H9 (cell line): ENCODE results near the gene SLC34A1. TPM values are rescaled to one million over a fixed set of nuclear protein-coding genes. Genes with fewer than 3 reads are reported as not detected.

Source experiments
- DNase-seq: peaks from one replicate; pipeline ENCODE4 v3.0.0-alpha.2; 2017
- H2AFZ ChIP-seq: one replicate; pipeline ENCODE4 v1.6.1; 2013; ENCODE audit warnings: mild to moderate bottlenecking, low read length, control low read depth, moderate library complexity
- H2AK5ac ChIP-seq: 2 replicates; pipeline ENCODE4 v1.6.1; 2013; ENCODE audit warnings: low read length, control low read depth, mixed read lengths; ENCODE audit not compliant: insufficient read length
- H2BK120ac ChIP-seq: one replicate; pipeline ENCODE4 v1.6.1; 2013; ENCODE audit warnings: low read depth, mild to moderate bottlenecking, low read length, control low read depth, inconsistent platforms; ENCODE audit not compliant: poor library complexity, severe bottlenecking
- H2BK12ac ChIP-seq: 2 replicates; pipeline ENCODE4 v1.6.1; 2013; ENCODE audit warnings: low read length, control low read depth, mixed read lengths, low read depth; ENCODE audit not compliant: insufficient read length
- H2BK15ac ChIP-seq: 2 replicates; pipeline ENCODE4 v1.6.1; 2013; ENCODE audit warnings: low read depth, low read length, control low read depth
- H2BK20ac ChIP-seq: one replicate; pipeline ENCODE4 v1.6.1; 2013; ENCODE audit warnings: low read depth, mild to moderate bottlenecking, low read length, control low read depth, inconsistent platforms; ENCODE audit not compliant: poor library complexity, severe bottlenecking
- H2BK5ac ChIP-seq: 2 replicates; pipeline ENCODE4 v1.6.1; 2013; ENCODE audit warnings: low read length, control low read depth, mixed read lengths; ENCODE audit not compliant: insufficient read length
- H3K14ac ChIP-seq: 2 replicates; pipeline ENCODE4 v1.6.1; 2013; ENCODE audit warnings: low read length, control low read depth; ENCODE audit not compliant: insufficient read depth
- H3K18ac ChIP-seq: 2 replicates; pipeline ENCODE4 v1.6.1; 2013; ENCODE audit warnings: low read depth, mild to moderate bottlenecking, mixed read lengths, low read length, control low read depth; ENCODE audit not compliant: insufficient read length
- H3K23ac ChIP-seq: 2 replicates; pipeline ENCODE4 v1.6.1; 2013; ENCODE audit warnings: low read length, control low read depth, mixed read lengths, low read depth; ENCODE audit not compliant: insufficient read length
- H3K23me2 ChIP-seq: 2 replicates; pipeline ENCODE4 v1.6.1; 2013; ENCODE audit warnings: low read depth, mild to moderate bottlenecking, mixed read lengths, low read length, control low read depth; ENCODE audit not compliant: insufficient read length, poor library complexity, severe bottlenecking
- H3K27ac ChIP-seq: 2 replicates; pipeline ENCODE4 v1.5.1; 2013; ENCODE audit warnings: low read length, control low read depth, mixed read lengths, low read depth; ENCODE audit not compliant: insufficient read length
- H3K27me3 ChIP-seq: 2 replicates; pipeline ENCODE4 v1.6.1; 2013; ENCODE audit warnings: low read length, control low read depth, inconsistent platforms; ENCODE audit not compliant: insufficient read depth
- H3K4ac ChIP-seq: 2 replicates; pipeline ENCODE4 v1.6.1; 2013; ENCODE audit warnings: low read depth, mild to moderate bottlenecking, control low read depth, inconsistent platforms, low read length, moderate library complexity
- H3K4me1 ChIP-seq: 2 replicates; pipeline ENCODE4 v1.6.1; 2013; ENCODE audit warnings: low read length, control low read depth, inconsistent platforms; ENCODE audit not compliant: insufficient read depth
- H3K4me2 ChIP-seq: 2 replicates; pipeline ENCODE4 v1.6.1; 2013; ENCODE audit warnings: low read length, control low read depth, mixed read lengths; ENCODE audit not compliant: insufficient read length, insufficient read depth
- H3K56ac ChIP-seq: 2 replicates; pipeline ENCODE4 v1.6.1; 2013; ENCODE audit warnings: low read depth, mild to moderate bottlenecking, mixed read lengths, low read length, control low read depth; ENCODE audit not compliant: insufficient read length
- H3K79me1 ChIP-seq: 2 replicates; pipeline ENCODE4 v1.6.1; 2013; ENCODE audit warnings: low read depth, mild to moderate bottlenecking, moderate library complexity, low read length, control low read depth, inconsistent platforms; ENCODE audit not compliant: insufficient read depth, poor library complexity, severe bottlenecking
- H3K79me2 ChIP-seq: 2 replicates; pipeline ENCODE4 v1.6.1; 2013; ENCODE audit warnings: low read length, control low read depth, inconsistent platforms; ENCODE audit not compliant: insufficient read depth
- H3K9ac ChIP-seq: 2 replicates; pipeline ENCODE4 v1.6.1; 2013; ENCODE audit warnings: low read length, control low read depth, mixed read lengths; ENCODE audit not compliant: insufficient read length; ENCODE audit errors: extremely low read depth
- H3K9me3 ChIP-seq: one replicate; pipeline ENCODE4 v1.6.1; 2013; ENCODE audit warnings: low read depth, low read length, inconsistent platforms; ENCODE audit not compliant: control insufficient read depth
- H3T11ph ChIP-seq: one replicate; pipeline ENCODE4 v1.6.1; 2013; ENCODE audit warnings: mild to moderate bottlenecking, low read length, control low read depth, inconsistent platforms
- H4K20me1 ChIP-seq: one replicate; pipeline ENCODE4 v1.6.1; 2013; ENCODE audit not compliant: control insufficient read depth, insufficient read length, insufficient read depth
- H4K5ac ChIP-seq: 2 replicates; pipeline ENCODE4 v1.6.1; 2013; ENCODE audit warnings: low read depth, mild to moderate bottlenecking, mixed read lengths, low read length, control low read depth; ENCODE audit not compliant: insufficient read length
- H4K8ac ChIP-seq: replicated peaks from 2 replicates; pipeline ENCODE4 v1.6.1; 2013; ENCODE audit warnings: low read length, control low read depth, mixed read lengths, low read depth; ENCODE audit not compliant: insufficient read length
- H4K91ac ChIP-seq: 2 replicates; pipeline ENCODE4 v1.6.1; 2013; ENCODE audit warnings: low read depth, mild to moderate bottlenecking, moderate library complexity, mixed read lengths, low read length, control low read depth; ENCODE audit not compliant: insufficient read length
- H3K27ac Mint-ChIP-seq, 3 experiments: 2 replicates in 2 of 3; 3 replicates in 1 of 3; pipeline ENCODE4 v1.8.0; 2020 to 2021; ENCODE audit warnings: mixed read lengths in 3 of 3, mild to moderate bottlenecking in 1 of 3, moderate library complexity in 1 of 3
- H3K27me3 Mint-ChIP-seq: 2 replicates; pipeline ENCODE4 v1.8.0; 2021; ENCODE audit warnings: low read depth, mild to moderate bottlenecking, moderate library complexity, mixed read lengths
- H3K36me3 Mint-ChIP-seq, 3 experiments: 2 replicates in 2 of 3; 3 replicates in 1 of 3; pipeline ENCODE4 v1.8.0; 2020 to 2021; ENCODE audit warnings: low read depth in 3 of 3, mixed read lengths in 3 of 3; ENCODE audit not compliant: insufficient read depth in 1 of 3
- H3K4me1 Mint-ChIP-seq, 2 experiments: 2 replicates each; pipeline ENCODE4 v1.8.0; 2020; ENCODE audit warnings: mixed read lengths in 2 of 2
- H3K4me3 Mint-ChIP-seq, 2 experiments: 2 replicates in 1 of 2; 3 replicates in 1 of 2; pipeline ENCODE4 v1.8.0; 2020 to 2021; ENCODE audit warnings: mild to moderate bottlenecking in 2 of 2, mixed read lengths in 2 of 2, moderate library complexity in 1 of 2
- H3K9me3 Mint-ChIP-seq, 2 experiments: 2 replicates in 1 of 2; 3 replicates in 1 of 2; pipeline ENCODE4 v1.8.0; 2020; ENCODE audit warnings: mild to moderate bottlenecking in 2 of 2, mixed read lengths in 2 of 2, moderate library complexity in 1 of 2
- WGBS: extraction: QIAGEN DNeasy Blood & Tissue Kit; methylation state at CpG from one replicate; pipeline ENCODE4 v1.1.7; 2013; ENCODE audit warnings: missing lambda C conversion rate, low lambda C conversion rate, mixed read lengths; ENCODE audit not compliant: insufficient read length; ENCODE audit errors: extremely low coverage; 5-methylcytosine and 5-hydroxymethylcytosine counted together
- total RNA-seq: library from RNA; stranded (reverse); gene quantifications from 2 replicates; pipeline ENCODE4 v1.2.1, GENCODE V29; 2021
- TF ChIP-seq, protein P1 (sequence below): fragments of 200-600 bp; sonication (generic); conservative IDR thresholded peaks from 3 replicates; pipeline ENCODE4 v1.8.0; 2021; ENCODE audit warnings: antibody characterized with exemption, mild to moderate bottlenecking

Gene SLC34A1
- total RNA-seq, 1 experiment from 2014 or later = not detected

- Mint-ChIP-seq H3K9me3 (no peaks in the 10 kb centered on the region), H3K4me3 (no peak overlapping the region), H3K27ac (no peak overlapping the region; a peak in 1 of 7 replicates), H3K27me3 (peaks cover 12% of the 10 kb centered on the region), H3K36me3 (no peaks in the 10 kb centered on the region; a peak in 1 of 7 replicates), H3K4me1 (peaks cover 10 to 11% of the 10 kb centered on the region in 2 experiments)
- Histone ChIP-seq H3K9ac (no peak overlapping the region), H2BK15ac (no peak overlapping the region), H3K23me2 (no peaks in the 10 kb centered on the region), H3K4ac (no peak overlapping the region), H3K27me3 (no peaks in the 10 kb centered on the region), H3K79me1 (no peaks in the 10 kb centered on the region), H3K4me1 (no peaks in the 10 kb centered on the region), H2BK20ac (no peak overlapping the region), H2BK5ac (no peak overlapping the region), H4K5ac (no peak overlapping the region), H3K23ac (no peak overlapping the region), H2AFZ (no peak overlapping the region), H3K79me2 (no peaks in the 10 kb centered on the region), H4K91ac (no peak overlapping the region), H3K9me3 (no peaks in the 10 kb centered on the region), H4K8ac (no peak overlapping the region), H3K56ac (no peak overlapping the region), H3K14ac (no peak overlapping the region), H2BK12ac (no peak overlapping the region), H2BK120ac (no peak overlapping the region), H4K20me1 (no peaks in the 10 kb centered on the region), H2AK5ac (no peak overlapping the region), H3K4me2 (no peak overlapping the region), H3K27ac (no peak overlapping the region), H3K18ac (no peak overlapping the region), H3T11ph (no peak overlapping the region)
- no CpG with 5 or more reads among the region's 6 CpGs for WGBS
- no peak for DNase-seq
- TF ChIP-seq, protein P1, sequence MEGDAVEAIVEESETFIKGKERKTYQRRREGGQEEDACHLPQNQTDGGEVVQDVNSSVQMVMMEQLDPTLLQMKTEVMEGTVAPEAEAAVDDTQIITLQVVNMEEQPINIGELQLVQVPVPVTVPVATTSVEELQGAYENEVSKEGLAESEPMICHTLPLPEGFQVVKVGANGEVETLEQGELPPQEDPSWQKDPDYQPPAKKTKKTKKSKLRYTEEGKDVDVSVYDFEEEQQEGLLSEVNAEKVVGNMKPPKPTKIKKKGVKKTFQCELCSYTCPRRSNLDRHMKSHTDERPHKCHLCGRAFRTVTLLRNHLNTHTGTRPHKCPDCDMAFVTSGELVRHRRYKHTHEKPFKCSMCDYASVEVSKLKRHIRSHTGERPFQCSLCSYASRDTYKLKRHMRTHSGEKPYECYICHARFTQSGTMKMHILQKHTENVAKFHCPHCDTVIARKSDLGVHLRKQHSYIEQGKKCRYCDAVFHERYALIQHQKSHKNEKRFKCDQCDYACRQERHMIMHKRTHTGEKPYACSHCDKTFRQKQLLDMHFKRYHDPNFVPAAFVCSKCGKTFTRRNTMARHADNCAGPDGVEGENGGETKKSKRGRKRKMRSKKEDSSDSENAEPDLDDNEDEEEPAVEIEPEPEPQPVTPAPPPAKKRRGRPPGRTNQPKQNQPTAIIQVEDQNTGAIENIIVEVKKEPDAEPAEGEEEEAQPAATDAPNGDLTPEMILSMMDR = no peak
Observed at GRCh38 chr5:177421062-177421798, 37.0 kb downstream of the SLC34A1 start.
